Vagina (tissue), 2 donors: ENCODE measurements around the gene OTULINL. TPM values are rescaled to one million over a fixed set of nuclear protein-coding genes. Genes with fewer than 3 reads are reported as not detected.

Source experiments
- DNase-seq, 2 donors: peaks; one replicate each; pipeline ENCODE4 v3.0.0-alpha.2; 2017; ENCODE audit errors: extremely low spot score in 2 of 2
- H3K27ac ChIP-seq: fragments of 200-600 bp; sonication (generic); one replicate; pipeline ENCODE4 v1.5.1; 2019
- H3K27me3 ChIP-seq: fragments of 200-600 bp; sonication (generic); one replicate; pipeline ENCODE4 v1.5.1; 2019
- H3K36me3 ChIP-seq, 2 donors: fragments of 200-600 bp; sonication (generic); one replicate each; pipeline ENCODE4 v1.5.1; 2017 to 2019
- H3K4me1 ChIP-seq: fragments of 200-600 bp; sonication (generic); one replicate; pipeline ENCODE4 v1.5.1; 2019
- H3K4me3 ChIP-seq, 2 donors: fragments of 200-600 bp; sonication (generic); 1 replicate in 1 of 2; 2 replicates in 1 of 2; pipeline ENCODE4 v1.5.1; 2016 to 2019
- H3K9me3 ChIP-seq: fragments of 200-600 bp; sonication (generic); one replicate; pipeline ENCODE4 v1.5.1; 2019
- CTCF ChIP-seq, 3 experiments: fragments of 450-650 bp in 2 of 3; fragments of 200-600 bp in 1 of 3; sonication (generic) in 1 of 3; IDR thresholded peaks; one replicate each; pipeline ENCODE4 v1.5.1; 2017 to 2019; ENCODE audit warnings: antibody characterized with exemption in 3 of 3, mild to moderate bottlenecking in 2 of 3, moderate library complexity in 2 of 3
- POLR2A ChIP-seq, 2 donors: fragments of 450-650 bp; IDR thresholded peaks; one replicate each; pipeline ENCODE4 v1.6.1; 2017; ENCODE audit warnings: antibody characterized with exemption in 2 of 2, mild to moderate bottlenecking in 2 of 2, moderate library complexity in 2 of 2
- POLR2AphosphoS5 ChIP-seq, 2 donors: sonication (generic); formaldehyde crosslinking; IDR thresholded peaks; one replicate each; pipeline ENCODE4 v1.9.0; 2017; ENCODE audit warnings: antibody characterized with exemption in 2 of 2, mild to moderate bottlenecking in 2 of 2, low read depth in 1 of 2; ENCODE audit not compliant: insufficient read depth in 1 of 2
- intact Hi-C: fragments of 100-400 bp; cut with DNase I; formaldehyde crosslinking; loops from one replicate; pipeline ENCODE4 v1.15.1; 2023
- total RNA-seq: library from RNA; depleted of rRNA; stranded (reverse); fragments of >200 nt; gene quantifications from one replicate; pipeline ENCODE4 v1.2.3, GENCODE V29; 2016

OTULINL gene
- total RNA-seq, 1 donor from 2014 or later: 8.8 TPM

GRCh38 chr5:14598225-14598624, 16.6 kb downstream of the OTULINL start:
- no peak for DNase-seq
- no peaks in the 10 kb centered on the region for H3K36me3 ChIP-seq
- no peaks in the 10 kb centered on the region for H3K9me3 ChIP-seq
- no peak overlapping the region for H3K4me3 ChIP-seq
- TF ChIP-seq POLR2A (IDR thresholded peaks at IDR 0.05) (no peak), CTCF (IDR thresholded peaks at IDR 0.05) (no peak), POLR2AphosphoS5 (IDR thresholded peaks at IDR 0.05; ENCODE audit: insufficient read depth in 1 of 2, low read depth in 1 of 2) (no peak)
- H3K27me3 ChIP-seq: no peaks in the 10 kb centered on the region
- intact Hi-C loops: no loop called here
- H3K27ac ChIP-seq: no peak overlapping the region
- no peaks in the 10 kb centered on the region for H3K4me1 ChIP-seq

DNA sequence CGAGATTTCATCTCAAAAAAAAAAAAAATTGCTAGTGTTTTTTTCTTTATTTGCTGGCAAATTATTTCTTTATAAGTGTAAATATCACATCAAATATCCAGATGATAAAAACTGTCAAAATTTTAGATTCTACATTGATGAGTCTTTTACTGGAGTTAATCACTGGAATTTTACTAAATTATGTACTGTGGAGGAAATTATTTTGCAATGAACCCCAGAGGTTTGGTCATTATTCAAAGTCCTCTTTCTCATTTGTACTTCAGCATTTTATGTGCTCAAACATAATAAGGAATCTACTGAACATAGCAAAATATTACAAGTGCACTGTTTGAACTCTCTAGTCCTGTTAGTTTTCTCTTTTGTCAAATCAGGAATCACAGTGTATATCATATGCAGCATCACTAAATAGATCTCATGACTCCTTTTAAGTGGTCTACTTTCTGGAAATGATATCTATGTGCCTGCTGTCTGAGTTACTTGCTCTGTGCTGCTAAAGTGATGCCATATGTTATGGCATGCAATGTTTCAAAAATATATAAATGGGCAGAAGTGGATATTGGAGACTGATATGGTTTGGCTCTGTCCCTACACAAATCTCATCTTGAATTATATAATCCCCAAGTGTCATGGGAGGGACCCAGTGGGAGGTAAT, 18.0 kb downstream of the OTULINL start:
- intact Hi-C loops: no loop called here
- no peaks in the 10 kb centered on the region for H3K36me3 ChIP-seq
- H3K4me1 ChIP-seq: no peaks in the 10 kb centered on the region
- no peaks in the 10 kb centered on the region for H3K9me3 ChIP-seq
- H3K4me3 ChIP-seq: no peak overlapping the region
- no peak for TF ChIP-seq CTCF (IDR thresholded peaks at IDR 0.05)
- TF ChIP-seq POLR2A (IDR thresholded peaks at IDR 0.05): no peak
- TF ChIP-seq POLR2AphosphoS5 (IDR thresholded peaks at IDR 0.05; ENCODE audit: insufficient read depth in 1 of 2, low read depth in 1 of 2): no peak
- no peak overlapping the region for H3K27ac ChIP-seq
- no peak for DNase-seq
- no peaks in the 10 kb centered on the region for H3K27me3 ChIP-seq

DNA sequence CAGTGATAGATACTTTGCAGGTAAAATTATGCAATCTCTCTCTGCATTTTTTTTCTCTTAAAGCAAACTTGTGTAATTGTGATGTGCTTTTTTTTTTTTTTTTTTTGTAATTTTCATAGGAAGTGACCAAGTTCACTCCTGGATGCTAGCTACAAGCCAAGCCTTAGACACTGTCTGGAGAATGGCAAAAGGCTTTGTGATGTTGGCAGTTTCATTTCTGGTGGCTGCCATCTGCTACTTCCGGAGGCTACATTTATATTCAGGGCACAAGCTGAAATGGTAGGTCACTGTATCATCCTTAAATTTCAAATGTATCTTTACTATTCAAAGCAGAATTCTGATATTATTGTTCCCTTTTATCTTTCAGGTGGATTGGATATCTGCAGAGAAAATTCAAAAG, 19.3 kb downstream of the OTULINL start:
- TF ChIP-seq CTCF (IDR thresholded peaks at IDR 0.05) (no peak), POLR2A (IDR thresholded peaks at IDR 0.05) (no peak), POLR2AphosphoS5 (IDR thresholded peaks at IDR 0.05; ENCODE audit: insufficient read depth in 1 of 2, low read depth in 1 of 2) (no peak)
- intact Hi-C loops: no loop called here
- Histone ChIP-seq H3K27ac (no peak overlapping the region), H3K36me3 (no peaks in the 10 kb centered on the region), H3K4me3 (no peak overlapping the region), H3K27me3 (no peaks in the 10 kb centered on the region), H3K9me3 (no peaks in the 10 kb centered on the region), H3K4me1 (no peaks in the 10 kb centered on the region)
- DNase-seq: no peak

GRCh38 chr5:14603141-14603540, 21.5 kb downstream of the OTULINL start:
- no peaks in the 10 kb centered on the region for H3K4me1 ChIP-seq
- H3K4me3 ChIP-seq: no peak overlapping the region
- no peak for DNase-seq
- no peaks in the 10 kb centered on the region for H3K27me3 ChIP-seq
- H3K36me3 ChIP-seq: no peaks in the 10 kb centered on the region
- TF ChIP-seq POLR2A (IDR thresholded peaks at IDR 0.05): no peak
- no peak for TF ChIP-seq POLR2AphosphoS5 (IDR thresholded peaks at IDR 0.05; ENCODE audit: insufficient read depth in 1 of 2, low read depth in 1 of 2)
- TF ChIP-seq CTCF (IDR thresholded peaks at IDR 0.05): no peak
- intact Hi-C loops: no loop called here
- H3K27ac ChIP-seq: no peak overlapping the region
- no peaks in the 10 kb centered on the region for H3K9me3 ChIP-seq

DNA sequence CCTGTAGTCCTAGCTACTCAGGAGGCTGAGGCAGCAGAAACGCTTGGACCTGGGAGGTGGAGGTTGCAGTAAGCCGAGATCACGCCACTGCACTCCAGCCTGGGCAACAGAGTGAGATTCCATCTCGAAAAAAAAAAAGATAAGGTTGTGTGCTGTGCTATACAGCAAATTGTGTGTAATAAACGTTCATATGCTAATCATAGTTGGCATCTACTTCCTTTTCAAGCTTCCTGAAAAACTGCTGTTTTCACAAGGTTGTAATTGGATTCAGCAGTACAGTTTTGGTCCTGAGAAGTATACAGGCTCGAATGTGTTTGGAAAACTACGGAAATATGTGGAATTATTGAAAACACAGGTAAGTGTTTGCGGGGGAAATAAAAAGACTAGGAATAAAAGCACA, 25.5 kb downstream of the OTULINL start:
- H3K9me3 ChIP-seq: no peaks in the 10 kb centered on the region
- H3K4me1 ChIP-seq: no peaks in the 10 kb centered on the region
- H3K27ac ChIP-seq: no peak overlapping the region
- no peaks in the 10 kb centered on the region for H3K27me3 ChIP-seq
- no peaks in the 10 kb centered on the region for H3K36me3 ChIP-seq
- H3K4me3 ChIP-seq: no peak overlapping the region
- TF ChIP-seq POLR2A (IDR thresholded peaks at IDR 0.05): no peak
- no peak for TF ChIP-seq POLR2AphosphoS5 (IDR thresholded peaks at IDR 0.05; ENCODE audit: insufficient read depth in 1 of 2, low read depth in 1 of 2)
- TF ChIP-seq CTCF (IDR thresholded peaks at IDR 0.05): no peak
- intact Hi-C loops: no loop called here
- DNase-seq: no peak
